Measurements from ENCODE around the gene SELENOT.

SELENOT gene

GRCh38 chr3:150663461-150663860 is 60.3 kb downstream of the SELENOT start:
- DNase-seq = no peak

- no peak for DNase-seq
Measured at GRCh38 chr3:150666167-150666566, 63.0 kb downstream of the SELENOT start.

GRCh38 chr3:150673966-150674365 is 70.8 kb downstream of the SELENOT start:
- no peak for DNase-seq

- no peak for DNase-seq
Measured at GRCh38 chr3:150675587-150675986, 72.5 kb downstream of the SELENOT start.
